ENCODE results near the gene FOXP1.
A peak's percentile ranks its signal among the peaks of the same experiment; 100 is the strongest.

Gene FOXP1

GRCh38 chr3:71583566-71584393 lies at the start of gene FOXP1:
FOXP1 (minus strand) TSS chr3:71583728; CDS start chr3:71198381, 385,347 bp downstream.
- DNase-seq (ENCODE audit: low spot score) = peak; percentile 75

- DNase-seq (ENCODE audit: low spot score) = peak; percentile 19
Observed at GRCh38 chr3:71629711-71630110, 46.2 kb upstream of the FOXP1 start.

DNA sequence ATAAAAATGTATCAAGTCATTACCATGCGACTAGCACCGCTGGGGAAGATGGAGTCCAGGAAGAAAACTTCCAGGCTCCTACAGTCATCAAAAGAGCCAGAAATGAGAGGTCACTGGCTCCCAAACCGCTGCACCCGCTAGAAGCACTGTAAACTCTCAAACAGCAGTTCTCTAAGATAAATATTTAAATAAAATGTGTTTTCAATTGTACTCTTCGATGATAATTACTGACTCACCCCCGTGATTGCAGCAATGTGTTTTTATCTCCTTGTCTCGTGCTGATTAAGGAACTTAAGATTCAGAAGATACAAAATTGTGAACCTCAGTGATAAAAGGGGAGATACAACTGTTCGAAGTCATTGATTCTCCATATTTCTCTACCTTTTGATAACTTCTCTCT lies 45.8 kb upstream of the FOXP1 start:
- no peak for DNase-seq (ENCODE audit: low spot score)

DNA sequence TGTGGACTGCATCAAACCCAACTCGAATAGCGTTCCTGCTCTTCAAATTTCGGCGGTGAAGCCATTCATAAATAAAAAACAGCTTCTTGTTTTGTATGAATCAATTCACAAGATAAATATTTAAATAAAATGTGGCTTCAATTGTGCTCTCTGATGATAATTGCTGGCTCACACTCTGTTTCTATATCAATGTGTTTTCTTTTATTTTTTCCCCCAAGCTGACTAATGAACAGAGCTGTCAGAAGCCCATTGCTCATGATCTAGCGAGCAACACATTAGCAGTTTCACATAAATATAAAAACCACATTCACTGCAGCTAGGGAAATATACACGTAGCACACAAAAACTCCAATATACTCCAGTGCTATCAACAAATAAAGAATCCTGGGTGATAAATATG lies 45.0 kb upstream of the FOXP1 start:
- no peak for DNase-seq (ENCODE audit: low spot score)

DNA sequence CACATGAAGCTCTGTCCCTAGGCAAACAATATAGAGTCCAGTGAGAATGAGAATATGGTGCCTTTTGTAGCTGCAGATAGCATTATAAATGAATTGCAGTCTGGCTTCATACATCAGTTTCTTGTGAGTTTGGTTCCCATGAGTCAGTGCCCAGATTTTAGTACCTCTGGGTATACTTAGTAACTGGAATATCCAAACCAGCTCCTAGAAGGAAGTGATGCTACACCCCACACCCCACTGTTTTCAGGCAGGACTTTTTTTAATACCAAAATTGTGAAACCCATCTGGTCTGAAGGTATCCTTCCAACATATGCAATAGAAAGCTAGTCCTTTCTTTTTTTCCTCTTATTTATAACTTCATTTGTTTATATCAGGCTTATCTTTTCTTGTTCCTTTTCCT lies 42.1 kb upstream of the FOXP1 start:
- no peak for DNase-seq (ENCODE audit: low spot score)

- DNase-seq (ENCODE audit: low spot score) = no peak
Observed at GRCh38 chr3:71621825-71622537, 38.5 kb upstream of the FOXP1 start.

DNA sequence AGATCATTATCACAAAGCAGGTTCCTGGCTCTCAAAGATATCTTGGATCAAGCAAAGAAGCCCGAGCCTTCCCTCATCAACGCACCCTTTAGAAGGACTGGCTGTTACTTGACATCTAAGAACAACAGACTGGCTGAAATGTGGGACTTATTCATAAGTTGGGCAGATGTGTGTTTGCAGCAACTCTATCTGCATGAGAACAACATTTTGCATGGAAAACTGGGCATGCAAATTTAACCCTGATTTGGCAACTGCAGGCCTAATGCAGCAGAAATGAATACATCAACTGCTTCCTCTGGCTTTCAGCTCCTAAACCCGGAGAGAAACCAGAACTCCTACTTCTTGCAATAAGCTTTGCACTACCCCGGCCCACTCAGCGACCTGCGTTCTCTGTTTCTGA lies 35.0 kb upstream of the FOXP1 start:
- no peak for DNase-seq (ENCODE audit: low spot score)

GRCh38 chr3:71616571-71617021 lies 33.1 kb upstream of the FOXP1 start:
- DNase-seq (ENCODE audit: low spot score) = no peak

DNA sequence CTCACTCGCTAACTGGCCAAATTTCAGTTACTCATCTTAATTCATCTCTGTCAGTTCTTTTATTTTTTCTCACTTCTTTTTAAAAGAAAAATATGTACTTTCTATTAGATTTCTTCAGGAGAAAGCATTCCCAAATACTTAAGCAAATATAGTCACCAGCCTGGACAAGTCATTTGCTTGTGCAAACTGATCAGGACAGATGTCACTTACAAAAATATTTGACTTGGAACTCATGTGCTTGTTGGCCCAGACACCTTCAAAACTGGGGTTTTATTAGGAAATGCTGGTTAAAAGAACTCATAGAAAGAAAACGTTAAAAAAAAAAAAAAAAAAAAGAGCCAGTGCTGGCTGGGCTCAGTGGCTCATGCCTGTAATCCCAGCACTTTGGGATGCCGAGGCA lies 31.3 kb upstream of the FOXP1 start:
- no peak for DNase-seq (ENCODE audit: low spot score)

DNA sequence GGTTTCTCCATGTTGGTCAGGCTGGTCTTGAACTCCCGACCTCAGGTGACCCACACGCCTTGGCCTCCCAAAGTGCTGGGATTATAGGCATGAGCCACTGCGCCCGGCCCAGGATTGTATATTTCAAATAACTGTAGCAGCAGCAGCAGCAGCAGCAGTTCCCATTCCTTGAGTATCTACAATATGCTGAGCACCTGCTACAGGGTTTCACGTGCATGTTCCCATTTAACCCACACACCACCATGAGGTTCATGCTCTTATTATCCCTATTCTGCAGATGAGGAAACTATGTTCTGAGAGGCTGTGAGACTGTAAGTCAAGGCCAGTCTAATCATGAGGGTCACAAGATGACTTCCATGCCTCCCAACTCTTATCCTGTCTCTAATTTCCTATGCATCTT lies 30.9 kb upstream of the FOXP1 start:
- DNase-seq (ENCODE audit: low spot score) = no peak

GRCh38 chr3:71611099-71611498 lies 27.6 kb upstream of the FOXP1 start:
- DNase-seq (ENCODE audit: low spot score) = no peak

- no peak for DNase-seq (ENCODE audit: low spot score)
Observed at GRCh38 chr3:71607364-71607763, 23.8 kb upstream of the FOXP1 start.

DNA sequence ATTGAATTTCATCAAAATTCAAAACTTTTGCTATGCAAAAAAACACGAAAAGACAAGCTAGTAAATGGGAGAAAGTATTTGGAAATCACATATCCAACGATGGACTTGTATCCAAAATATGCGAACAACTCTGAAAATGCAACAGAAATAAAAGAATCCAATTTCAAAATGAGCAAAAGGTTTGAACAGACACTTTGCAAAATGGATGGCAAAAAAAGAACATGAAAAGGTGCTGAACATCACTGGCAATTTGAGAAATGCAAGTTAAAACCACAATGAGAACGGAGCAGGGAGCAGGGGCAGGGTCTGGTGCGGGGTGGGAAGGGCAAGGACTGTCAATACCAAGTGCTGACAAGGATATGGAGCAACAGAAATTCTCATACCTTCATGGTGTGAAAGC lies 23.1 kb upstream of the FOXP1 start:
- no peak for DNase-seq (ENCODE audit: low spot score)

GRCh38 chr3:71602256-71602655 lies 18.7 kb upstream of the FOXP1 start:
- DNase-seq (ENCODE audit: low spot score) = no peak

- DNase-seq (ENCODE audit: low spot score) = no peak
Observed at GRCh38 chr3:71601811-71602210, 18.3 kb upstream of the FOXP1 start.

DNA sequence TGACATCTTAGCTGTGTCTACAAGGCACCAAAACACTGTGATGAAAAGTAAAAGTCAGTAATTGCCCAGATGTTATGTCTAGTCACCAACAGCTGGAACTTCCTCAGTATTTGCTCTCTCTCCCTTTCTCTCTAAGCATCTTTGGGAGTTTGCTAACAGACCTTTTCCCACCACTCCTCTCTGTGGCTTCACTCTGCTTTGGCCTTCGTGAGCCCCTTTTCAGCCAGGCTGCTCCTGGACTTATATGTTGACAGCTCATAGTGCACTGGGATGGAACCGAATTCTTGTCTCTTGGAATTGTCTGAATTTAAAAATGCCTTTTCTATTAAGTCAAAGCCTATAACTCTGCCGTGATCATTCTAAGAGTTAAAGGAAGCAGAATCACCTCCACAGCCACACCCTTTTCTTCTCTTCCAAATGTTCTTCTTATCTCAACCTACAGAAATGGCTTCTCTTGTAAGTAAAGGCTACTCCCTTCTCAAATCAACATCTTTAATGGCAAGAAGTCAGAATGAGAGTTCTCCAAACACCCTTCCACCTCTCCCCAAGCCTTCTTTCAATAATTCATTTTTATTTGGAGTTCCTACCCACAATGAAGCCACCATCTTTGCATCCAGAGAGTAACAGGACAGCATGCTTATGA lies 17.2 kb upstream of the FOXP1 start:
- DNase-seq (ENCODE audit: low spot score) = no peak

DNA sequence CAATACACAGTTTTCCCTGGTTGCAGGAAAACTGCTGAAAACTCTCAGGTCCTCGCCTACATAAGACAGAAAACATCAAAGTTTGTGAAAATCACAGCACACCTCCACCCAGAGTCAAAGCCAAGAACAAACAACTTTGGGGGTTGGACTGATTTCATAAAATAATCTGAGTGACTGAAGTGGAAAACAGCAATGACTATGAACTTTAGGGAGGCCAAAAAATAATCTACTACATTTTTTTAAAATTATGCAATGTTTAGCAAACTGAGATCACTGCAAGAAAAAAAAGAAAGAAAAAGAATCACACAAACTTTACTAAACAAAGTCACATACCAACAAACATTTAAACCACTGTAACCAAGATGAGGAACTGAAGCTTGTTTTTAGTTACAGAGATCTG lies 15.9 kb upstream of the FOXP1 start:
- DNase-seq (ENCODE audit: low spot score) = no peak

DNA sequence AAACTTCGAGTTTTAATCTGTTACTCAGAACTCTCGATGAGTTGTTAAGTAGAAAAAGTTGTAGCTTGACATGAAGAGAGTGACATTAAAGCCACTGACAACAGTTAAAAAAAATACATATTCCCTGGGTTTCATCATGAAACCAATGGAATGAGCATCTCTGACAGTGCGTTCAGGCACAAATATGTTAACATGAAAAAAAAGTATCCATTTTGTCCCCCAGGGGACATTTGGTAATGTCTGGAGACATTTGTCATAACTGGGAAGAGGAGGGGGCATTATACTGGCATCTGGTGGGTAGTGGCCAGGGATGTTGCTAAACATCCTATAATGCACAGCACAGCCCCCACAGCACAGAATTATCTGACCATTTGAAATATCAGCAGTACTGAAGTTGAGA lies 14.8 kb upstream of the FOXP1 start:
- no peak for DNase-seq (ENCODE audit: low spot score)

DNA sequence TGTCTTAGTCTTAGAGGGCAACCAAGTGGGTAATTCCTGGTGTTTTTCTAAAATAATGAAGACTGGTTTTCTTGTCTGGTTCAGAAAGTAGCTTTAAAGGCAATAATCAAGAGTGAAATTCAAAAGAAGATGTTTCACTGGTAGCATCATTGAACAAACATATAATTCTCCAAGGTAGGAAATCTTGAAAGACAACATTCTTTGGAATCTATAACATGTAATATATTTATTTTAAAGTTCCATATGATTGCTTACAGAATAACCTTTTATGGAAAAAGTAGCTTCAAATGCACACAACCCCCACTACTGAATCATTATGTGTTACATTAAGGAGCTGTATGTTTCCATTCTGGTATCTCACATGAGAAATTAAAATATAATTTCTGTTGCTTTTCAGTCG lies 13.8 kb upstream of the FOXP1 start:
- no peak for DNase-seq (ENCODE audit: low spot score)

DNA sequence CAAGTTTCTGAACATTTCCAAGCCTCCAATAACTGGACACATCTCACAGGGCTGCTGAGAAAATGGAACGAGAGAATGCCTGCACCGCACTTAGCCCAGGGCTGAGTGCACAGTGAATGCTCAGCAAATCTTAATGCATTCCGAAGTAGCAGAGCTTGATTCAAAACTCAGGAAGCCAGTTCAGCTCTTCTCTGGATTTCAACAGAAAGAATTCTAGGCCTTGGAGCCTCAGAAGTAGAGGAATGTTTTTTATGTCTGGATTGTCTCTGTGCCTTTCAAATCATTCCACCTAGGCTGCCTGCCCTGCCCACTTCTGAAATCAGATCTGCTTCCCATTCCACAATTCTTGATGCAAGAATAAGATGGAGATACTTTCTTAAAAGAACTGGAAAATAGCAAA lies 9.6 kb upstream of the FOXP1 start:
- no peak for DNase-seq (ENCODE audit: low spot score)

DNA sequence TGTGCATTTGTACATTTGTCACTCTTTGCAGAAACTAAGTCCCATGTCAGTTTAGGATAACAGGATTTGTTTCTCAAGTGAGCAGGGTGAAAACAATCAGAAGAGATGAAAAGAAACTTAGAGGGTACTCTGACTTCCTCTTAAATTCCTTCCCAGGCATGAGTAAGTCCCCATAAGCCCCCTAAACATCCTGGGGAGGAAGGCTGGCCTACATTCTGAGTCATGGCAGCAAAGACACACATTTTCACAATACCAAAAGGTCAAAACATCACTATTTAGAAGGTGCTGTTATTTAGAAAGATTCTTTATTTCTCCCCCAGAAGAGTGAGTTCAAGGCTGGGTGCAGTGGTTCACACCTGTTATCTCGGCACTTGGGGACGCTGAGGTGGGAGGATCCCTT lies 7.6 kb upstream of the FOXP1 start:
- DNase-seq (ENCODE audit: low spot score) = no peak

DNA sequence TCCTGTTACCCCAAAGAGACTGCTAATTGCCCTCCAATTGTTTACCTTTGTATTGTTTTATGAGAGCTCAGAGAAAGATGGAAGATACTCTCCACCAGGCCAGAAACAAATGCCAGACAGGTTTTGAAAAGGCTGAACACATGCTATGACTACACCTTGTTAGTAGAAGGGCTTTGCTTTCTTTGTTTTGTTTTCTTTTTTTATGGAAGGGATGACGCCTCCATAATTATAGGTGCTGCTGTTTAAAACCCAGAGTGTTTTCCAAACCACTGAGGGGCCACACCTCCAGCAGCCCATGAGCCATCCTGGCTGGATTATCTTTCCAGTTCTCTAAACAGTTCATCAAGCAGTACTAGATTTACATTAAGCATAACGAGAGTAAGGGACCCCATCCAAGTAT lies 5.6 kb upstream of the FOXP1 start:
- DNase-seq (ENCODE audit: low spot score) = no peak

- no peak for DNase-seq (ENCODE audit: low spot score)
Observed at GRCh38 chr3:71587958-71588357, 4.4 kb upstream of the FOXP1 start.

Data from pons (tissue), 1 donor.